Loucy (cell line): ENCODE measurements around the gene UPK1A.

Experiments used
- H2AFZ ChIP-seq: fragments of 200-600 bp; sonication (generic); 2 replicates; pipeline ENCODE4 v1.6.0; 2016; ENCODE audit warnings: antibody characterized with exemption, mild to moderate bottlenecking, low read length, moderate library complexity
- H3F3A ChIP-seq: fragments of 200-600 bp; 2 replicates; pipeline ENCODE4 v1.6.0; 2016; ENCODE audit warnings: antibody characterized with exemption, low read depth, mild to moderate bottlenecking
- H3K27me3 ChIP-seq: fragments of 200-600 bp; sonication (generic); 2 replicates; pipeline ENCODE4 v1.6.1; 2014; ENCODE audit warnings: low read length, mild to moderate bottlenecking; ENCODE audit not compliant: insufficient read depth, poor library complexity, severe bottlenecking
- H3K36me3 ChIP-seq: fragments of 200-600 bp; sonication (generic); 2 replicates; pipeline ENCODE4 v1.6.1; 2016; ENCODE audit warnings: low read length; ENCODE audit not compliant: insufficient read depth
- H3K4me1 ChIP-seq: fragments of 200-600 bp; sonication (generic); 2 replicates; pipeline ENCODE4 v1.5.1; 2014; ENCODE audit warnings: low read length, mild to moderate bottlenecking; ENCODE audit not compliant: insufficient read depth, poor library complexity, severe bottlenecking
- H3K4me2 ChIP-seq: fragments of 200-600 bp; sonication (generic); 2 replicates; pipeline ENCODE4 v1.6.0; 2014; ENCODE audit warnings: antibody characterized with exemption, low read length, low read depth, mild to moderate bottlenecking; ENCODE audit not compliant: poor library complexity, severe bottlenecking
- H3K4me3 ChIP-seq: fragments of 200-600 bp; sonication (generic); 2 replicates; pipeline ENCODE4 v1.5.1; 2014; ENCODE audit warnings: low read length, mild to moderate bottlenecking, mixed read lengths; ENCODE audit not compliant: poor library complexity, severe bottlenecking
- H3K79me2 ChIP-seq: fragments of 200-600 bp; sonication (generic); 2 replicates; pipeline ENCODE4 v1.6.1; 2014; ENCODE audit warnings: low read length; ENCODE audit not compliant: insufficient read depth
- H3K9ac ChIP-seq: fragments of 200-600 bp; sonication (generic); 2 replicates; pipeline ENCODE4 v1.6.0; 2014; ENCODE audit warnings: mild to moderate bottlenecking, low read depth, low read length, moderate library complexity; ENCODE audit not compliant: poor library complexity, severe bottlenecking
- H3K9me2 ChIP-seq: fragments of 200-600 bp; sonication (generic); replicated peaks from 2 replicates; pipeline ENCODE4 v1.6.1; 2016; ENCODE audit warnings: low read depth, low read length, mixed read lengths
- H3K9me3 ChIP-seq: fragments of 200-600 bp; sonication (generic); 2 replicates; pipeline ENCODE4 v1.6.1; 2014; ENCODE audit warnings: mild to moderate bottlenecking, antibody characterized with exemption, low read length, low read depth; ENCODE audit not compliant: insufficient read depth
- H4K20me1 ChIP-seq: fragments of 200-600 bp; sonication (generic); 2 replicates; pipeline ENCODE4 v1.6.0; 2014; ENCODE audit warnings: antibody characterized with exemption, low read length, mild to moderate bottlenecking; ENCODE audit not compliant: insufficient read depth, poor library complexity, severe bottlenecking
- EZH2phosphoT487 ChIP-seq: fragments of 200-600 bp; IDR thresholded peaks from 2 replicates; pipeline ENCODE4 v1.6.1; 2018; ENCODE audit warnings: antibody characterized with exemption, mild to moderate bottlenecking, moderate library complexity, borderline replicate concordance
- TF ChIP-seq, protein P1 (sequence below): fragments of 200-600 bp; sonication (generic); conservative IDR thresholded peaks from 2 replicates; pipeline ENCODE4 v1.5.1; 2014; ENCODE audit warnings: mild to moderate bottlenecking, antibody characterized with exemption, low read length

The UPK1A gene

DNA sequence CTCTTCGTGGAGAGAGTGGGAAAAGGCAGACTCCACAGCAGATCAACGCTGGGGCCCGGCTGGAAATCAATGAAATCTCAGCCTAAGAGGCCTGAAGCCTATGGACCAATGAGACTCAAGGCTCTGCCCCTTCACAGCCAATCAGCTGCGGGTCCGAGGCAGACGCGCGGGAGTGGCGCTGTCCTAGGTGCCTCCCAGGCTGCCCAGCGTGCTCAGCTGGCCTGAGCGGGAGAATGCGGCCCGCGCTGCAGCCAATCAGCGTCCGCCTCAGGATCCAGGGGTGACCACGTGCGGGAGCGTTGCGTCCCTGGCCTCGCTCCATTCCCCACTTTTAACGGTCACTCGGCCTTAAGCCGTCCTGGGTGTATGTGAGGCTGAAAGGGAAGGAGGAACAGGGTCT lies 37.9 kb downstream of the UPK1A start, which contains the start of gene ZBTB32:
Gene ZBTB32, plus strand, starts transcription at position 341 of the 400 bp plus-strand sequence. CDS start 10,069 bp downstream, outside the sequence.
- no peaks in the 10 kb centered on the region for H3K79me2 ChIP-seq
- no peaks in the 10 kb centered on the region for H3K9me2 ChIP-seq
- H3K27me3 ChIP-seq: no peaks in the 10 kb centered on the region
- H4K20me1 ChIP-seq: no peaks in the 10 kb centered on the region
- H3K4me3 ChIP-seq: no peak within 1 kb of the TSS
- H3K4me2 ChIP-seq: no peak within 1 kb of the TSS
- no peaks in the 10 kb centered on the region for H3F3A ChIP-seq
- H3K9me3 ChIP-seq: no peaks in the 10 kb centered on the region
- H2AFZ ChIP-seq: no peak within 1 kb of the TSS
- no peak within 1 kb of the TSS for H3K9ac ChIP-seq
- H3K36me3 ChIP-seq: no peaks in the 10 kb centered on the region
- peaks cover 6% of the 10 kb centered on the region for H3K4me1 ChIP-seq
- no peak for TF ChIP-seq EZH2phosphoT487
- TF ChIP-seq, protein P1, sequence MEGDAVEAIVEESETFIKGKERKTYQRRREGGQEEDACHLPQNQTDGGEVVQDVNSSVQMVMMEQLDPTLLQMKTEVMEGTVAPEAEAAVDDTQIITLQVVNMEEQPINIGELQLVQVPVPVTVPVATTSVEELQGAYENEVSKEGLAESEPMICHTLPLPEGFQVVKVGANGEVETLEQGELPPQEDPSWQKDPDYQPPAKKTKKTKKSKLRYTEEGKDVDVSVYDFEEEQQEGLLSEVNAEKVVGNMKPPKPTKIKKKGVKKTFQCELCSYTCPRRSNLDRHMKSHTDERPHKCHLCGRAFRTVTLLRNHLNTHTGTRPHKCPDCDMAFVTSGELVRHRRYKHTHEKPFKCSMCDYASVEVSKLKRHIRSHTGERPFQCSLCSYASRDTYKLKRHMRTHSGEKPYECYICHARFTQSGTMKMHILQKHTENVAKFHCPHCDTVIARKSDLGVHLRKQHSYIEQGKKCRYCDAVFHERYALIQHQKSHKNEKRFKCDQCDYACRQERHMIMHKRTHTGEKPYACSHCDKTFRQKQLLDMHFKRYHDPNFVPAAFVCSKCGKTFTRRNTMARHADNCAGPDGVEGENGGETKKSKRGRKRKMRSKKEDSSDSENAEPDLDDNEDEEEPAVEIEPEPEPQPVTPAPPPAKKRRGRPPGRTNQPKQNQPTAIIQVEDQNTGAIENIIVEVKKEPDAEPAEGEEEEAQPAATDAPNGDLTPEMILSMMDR: no peak

DNA sequence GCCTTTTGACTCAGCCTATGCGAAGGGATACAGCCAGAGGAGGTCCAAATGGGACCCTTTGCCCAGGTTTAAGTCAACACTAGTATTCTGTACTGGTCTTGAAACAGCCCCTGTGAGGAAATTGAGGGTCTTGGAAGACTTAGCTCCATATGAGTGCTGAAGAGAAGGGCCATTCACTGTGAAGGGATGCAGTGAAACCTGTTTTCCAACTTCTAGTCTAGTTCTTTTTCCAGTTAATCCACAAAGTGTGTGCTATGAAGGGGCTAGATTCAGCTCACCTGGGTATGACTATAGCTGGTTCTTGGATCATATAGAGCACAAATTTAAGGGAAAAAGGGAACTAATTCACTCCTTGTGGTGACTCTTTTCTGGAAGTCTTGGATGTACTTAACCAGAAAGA lies 42.1 kb downstream of the UPK1A start:
- TF ChIP-seq, protein P1: no peak
- TF ChIP-seq EZH2phosphoT487: no peak
- Histone ChIP-seq H3K36me3 (no peaks in the 10 kb centered on the region), H3F3A (no peaks in the 10 kb centered on the region), H3K9me2 (no peaks in the 10 kb centered on the region), H3K4me3 (no peak overlapping the region), H3K9me3 (no peaks in the 10 kb centered on the region), H2AFZ (no peak overlapping the region), H3K9ac (no peak overlapping the region), H3K79me2 (no peaks in the 10 kb centered on the region), H3K4me1 (no peaks in the 10 kb centered on the region), H3K4me2 (no peak overlapping the region), H4K20me1 (no peaks in the 10 kb centered on the region), H3K27me3 (no peaks in the 10 kb centered on the region)

GRCh38 chr19:35710784-35711723 lies 44.7 kb downstream of the UPK1A start:
- Histone ChIP-seq H4K20me1 (no peaks in the 10 kb centered on the region), H3K36me3 (no peaks in the 10 kb centered on the region), H3K9me3 (no peaks in the 10 kb centered on the region), H3K4me1 (peaks cover 10% of the 10 kb centered on the region), H3K79me2 (peaks cover 8% of the 10 kb centered on the region), H3K9ac (no peak overlapping the region), H3K9me2 (no peaks in the 10 kb centered on the region), H3K27me3 (no peaks in the 10 kb centered on the region), H3K4me3 (no peak overlapping the region), H2AFZ (no peak overlapping the region), H3K4me2 (no peak overlapping the region), H3F3A (no peaks in the 10 kb centered on the region)
- no peak for TF ChIP-seq EZH2phosphoT487
- TF ChIP-seq, protein P1: no peak
